Measurements from ENCODE around the gene SCD5. TPM values are rescaled to one million over a fixed set of nuclear protein-coding genes. Genes with fewer than 3 reads are reported as not detected.

Gene SCD5
- total and polyA plus RNA-seq, 2 donors (not counting 3 experiments of a cell fraction or from before 2014, with no cell fraction given), result 38.4 to 38.5 TPM

- H2AFZ ChIP-seq (ENCODE audit: low read depth, low read length), result peak overlapping the region; percentile 51
- H3K4me1 ChIP-seq (ENCODE audit: control insufficient read depth, extremely low read depth, insufficient read depth, low read length), result peaks cover 25% of the 10 kb centered on the region
- intact Hi-C loops (cut with micrococcal nuclease), result loop anchor here (1.0 to 10.0 kb wide), 4 partner anchors 12 to 457 kb away; no protein-coding TSS in a partner anchor
- no peak overlapping the region for H3K27ac ChIP-seq (ENCODE audit: insufficient read depth, low read depth, low read length)
- peak overlapping the region; percentile 62 for H3K9ac ChIP-seq (replicated peaks; ENCODE audit: extremely low read depth, insufficient read depth, low read length)
- H3K4me3 ChIP-seq (replicated peaks in 1 of 3; ENCODE audit: insufficient read depth in 1 of 3, low read depth in 1 of 3, low read length in 3 of 3), result peak overlapping the region; percentile 79 to 91 (median 82)
- dilution Hi-C loops (cut with MboI; ENCODE audit: extremely low pct_ligation_motif_present, low sequenced_read_pairs), result no loop called here
- no peaks in the 10 kb centered on the region for H3K9me3 ChIP-seq (replicated peaks; ENCODE audit: control insufficient read depth, insufficient read depth, low read length)
- peak overlapping the region; percentile 59 for H3K4me2 ChIP-seq (ENCODE audit: insufficient read depth, low read length)
- H4K20me1 ChIP-seq (replicated peaks; ENCODE audit: control insufficient read depth, extremely low read depth, insufficient read depth, low read length), result no peaks in the 10 kb centered on the region
- no TSS peak for BruUV-seq (replicated peaks)
- TF ChIP-seq, protein P1, sequence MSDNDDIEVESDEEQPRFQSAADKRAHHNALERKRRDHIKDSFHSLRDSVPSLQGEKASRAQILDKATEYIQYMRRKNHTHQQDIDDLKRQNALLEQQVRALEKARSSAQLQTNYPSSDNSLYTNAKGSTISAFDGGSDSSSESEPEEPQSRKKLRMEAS (IDR thresholded peaks at IDR 0.05; ENCODE audit: insufficient read depth, insufficient read length), result no peak
- TF ChIP-seq POLR2AphosphoS5 (IDR thresholded peaks at IDR 0.05; ENCODE audit: insufficient read depth, low read depth, low read length) (no peak), MYC (IDR thresholded peaks at IDR 0.05; ENCODE audit: low read depth, low read length) (no peak), GATA2 (IDR thresholded peaks at IDR 0.05; ENCODE audit: insufficient read depth, insufficient read length, low read depth, low read length) (no peak), JUN (IDR thresholded peaks at IDR 0.05; ENCODE audit: borderline replicate concordance, insufficient read depth, insufficient read length, low read depth) (no peak), FOS (IDR thresholded peaks at IDR 0.05; ENCODE audit: borderline replicate concordance, insufficient read depth, low read length) (no peak), CTCF (IDR thresholded peaks at IDR 0.05; ENCODE audit: extremely low read depth in 1 of 2, insufficient read depth in 1 of 2, low read depth in 1 of 2, low read length in 2 of 2) (no peak)
- H3K79me2 ChIP-seq (ENCODE audit: control insufficient read depth, insufficient read depth, low read length), result peaks cover 25% of the 10 kb centered on the region
- FAIRE-seq (no peak), DNase-seq (ENCODE audit: low read depth, low spot score) (peak; percentile 40)
- CTCF ChIA-PET, result interaction anchor here (0.6 to 7.5 kb wide), 9 partner anchors 12 to 484 kb away, joined by 3 to 106 read pairs (median 3); no protein-coding TSS in a partner anchor
- POLR2A ChIA-PET, result interaction anchor here (1.2 kb wide), 1 partner anchor 11 kb away, joined by 5 read pairs; no protein-coding TSS in a partner anchor
- H3K9me1 ChIP-seq (replicated peaks; ENCODE audit: control insufficient read depth, extremely low read depth, insufficient read depth, low read length), result no peaks in the 10 kb centered on the region
- peaks cover 0 to 3% of the 10 kb centered on the region in 2 experiments for H3K27me3 ChIP-seq (ENCODE audit: control insufficient read depth in 2 of 2, insufficient read depth in 2 of 2, low read length in 2 of 2)
- H3K36me3 ChIP-seq (ENCODE audit: control insufficient read depth in 2 of 2, extremely low read depth in 1 of 2, insufficient read depth in 2 of 2, low read length in 2 of 2), result peaks cover 0 to 2% of the 10 kb centered on the region in 2 experiments
These were observed 1.0 kb downstream of the SCD5 start for GRCh38 chr4:82797405-82798111.

All from endothelial cell of umbilical vein (primary cell).